GM21723 (cell line): ENCODE results near the gene ITGB8.

Experiments
- ATAC-seq: cut with Tn5 transposase; IDR thresholded peaks from one replicate; pipeline ENCODE4 v1.9.1; 2021; ENCODE audit warnings: mild to moderate bottlenecking, moderate library complexity; ENCODE audit not compliant: unreplicated experiment

ITGB8 gene

DNA sequence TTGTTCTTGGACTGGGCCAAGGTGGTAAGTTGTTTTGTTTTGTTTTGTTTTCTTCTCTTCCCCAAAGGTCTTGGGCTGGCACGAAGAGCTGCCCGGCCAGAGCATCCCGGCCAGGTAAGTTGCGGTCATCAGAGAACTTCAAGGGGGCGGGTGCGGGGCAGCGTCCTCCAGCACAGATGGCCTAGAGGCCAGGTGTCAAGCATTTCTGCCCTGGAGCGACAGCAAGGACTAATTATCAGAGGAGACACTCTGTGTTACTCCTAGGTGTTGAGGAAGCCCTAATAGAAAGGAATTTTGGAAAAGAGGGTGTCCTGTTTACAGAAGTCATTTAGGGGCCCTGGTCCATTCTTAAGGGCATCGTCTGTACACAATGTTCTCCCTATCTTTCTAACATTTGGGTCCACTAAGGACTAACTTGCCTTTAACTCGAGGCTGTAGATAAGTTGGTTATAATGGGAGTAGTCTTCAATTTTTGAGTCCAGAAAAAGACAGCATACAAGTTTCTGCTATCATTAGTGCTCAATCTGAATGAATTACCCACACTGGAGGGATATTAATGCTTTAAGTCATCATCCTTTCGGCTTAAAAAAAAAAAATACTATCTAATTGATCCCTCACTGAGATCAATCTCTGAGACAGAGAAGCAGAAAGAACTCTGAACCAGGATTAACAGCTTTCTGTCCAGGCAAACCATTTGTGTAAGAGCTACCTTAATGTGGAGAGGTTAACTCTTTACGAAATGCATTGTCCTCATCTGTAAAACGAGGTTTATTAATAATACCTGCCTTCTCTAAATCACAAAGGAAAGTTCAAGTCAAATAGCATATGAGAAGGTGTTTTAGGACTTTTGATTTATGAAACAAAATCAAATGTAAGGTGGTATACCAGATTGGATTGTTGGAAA, 1.5 kb downstream of the ITGB8 start:
- no peak for ATAC-seq

DNA sequence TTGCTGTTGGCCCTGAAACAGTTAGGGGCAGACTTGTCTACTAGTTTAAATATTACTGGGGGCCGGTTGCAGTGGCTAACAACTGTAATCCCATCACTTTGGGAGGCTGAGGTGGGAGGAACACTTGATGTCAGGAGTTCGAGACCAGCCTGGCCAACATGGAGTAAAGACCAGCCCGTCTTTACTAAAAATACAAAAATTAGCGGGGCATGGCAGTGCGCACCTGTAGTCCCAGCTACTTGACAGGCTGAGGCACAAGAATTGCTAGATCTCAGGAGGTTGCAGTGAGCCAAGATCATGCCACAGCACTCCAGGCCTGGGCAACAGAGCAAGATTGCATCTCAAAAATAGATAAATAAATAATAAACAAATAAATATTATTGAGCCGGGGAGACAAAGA, 7.6 kb downstream of the ITGB8 start:
- ATAC-seq = no peak

DNA sequence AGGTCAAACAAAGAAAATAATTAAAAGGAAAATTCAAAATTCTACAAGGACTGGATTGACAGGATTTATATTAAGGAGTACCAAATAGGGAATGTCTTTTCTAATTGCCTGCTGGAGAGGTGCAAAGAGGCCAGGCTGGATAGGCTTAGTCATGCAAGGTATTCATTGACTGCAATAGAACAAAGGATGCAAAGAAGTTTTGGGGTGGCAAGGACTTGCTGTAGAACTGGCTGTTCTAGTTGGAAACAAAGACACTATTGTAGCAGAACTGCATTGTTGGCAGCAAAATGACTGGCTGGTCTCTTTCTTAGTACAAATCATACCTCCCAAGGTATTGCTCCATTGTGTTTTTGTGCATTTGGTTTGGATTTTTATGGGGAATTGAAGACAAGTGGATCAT, 10.1 kb downstream of the ITGB8 start:
- no peak for ATAC-seq

DNA sequence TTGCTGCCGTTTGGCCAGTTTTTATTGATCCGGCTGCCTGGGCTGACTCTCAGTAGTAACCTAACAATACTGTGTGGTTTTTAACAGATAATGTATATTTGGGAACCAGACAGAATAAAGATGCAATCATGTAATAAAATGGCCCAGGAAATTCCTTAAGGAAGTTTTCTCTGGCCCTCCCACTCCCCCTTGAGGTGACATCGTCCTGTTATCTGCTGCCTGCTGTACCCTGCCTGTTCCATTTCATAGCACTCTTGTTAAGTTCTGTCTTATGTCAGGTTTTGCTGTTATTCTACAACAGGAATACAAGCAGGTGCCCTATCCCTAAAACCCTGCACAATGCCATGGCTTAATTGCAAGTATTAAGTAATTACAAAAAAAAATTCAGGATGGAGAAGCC, 12.5 kb downstream of the ITGB8 start:
- ATAC-seq = no peak

DNA sequence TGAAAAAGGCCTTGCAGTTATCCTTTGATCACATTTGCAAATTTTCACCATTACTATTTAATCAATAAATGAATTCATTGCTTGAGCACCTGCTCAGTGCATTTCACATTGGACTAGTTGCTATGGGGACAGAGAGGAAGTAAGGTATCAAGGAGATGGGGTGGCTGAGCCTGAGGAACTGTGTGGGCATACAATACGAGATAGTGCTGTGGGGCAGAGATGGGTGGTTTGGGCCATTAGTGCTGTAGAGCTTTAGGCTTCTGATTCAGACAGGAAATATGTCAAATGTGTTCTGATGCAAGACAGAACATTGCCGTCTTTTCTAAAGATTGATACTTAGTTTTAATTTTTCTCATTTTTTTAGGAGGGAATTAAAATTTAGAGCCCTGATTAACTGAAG, 13.2 kb downstream of the ITGB8 start:
- no peak for ATAC-seq

DNA sequence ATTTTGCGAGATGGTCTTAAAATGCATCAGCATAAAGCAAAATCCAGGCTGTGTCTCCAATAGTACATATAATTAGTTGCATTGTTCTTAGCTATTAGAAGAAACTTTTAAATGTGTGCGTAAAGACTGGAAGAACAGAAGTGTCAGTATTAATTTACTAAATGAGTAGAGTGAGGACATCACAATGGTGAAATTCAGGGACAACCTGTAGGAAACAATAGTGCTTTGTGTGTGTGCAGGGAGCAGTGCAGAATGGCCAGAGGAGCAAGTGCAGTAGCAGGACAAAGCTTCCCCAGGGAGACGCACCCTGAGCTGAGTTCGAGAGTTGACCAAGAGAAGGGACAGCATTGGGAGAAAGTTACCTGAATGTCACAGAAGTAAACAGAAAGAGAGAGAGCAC, 13.7 kb downstream of the ITGB8 start:
- no peak for ATAC-seq

DNA sequence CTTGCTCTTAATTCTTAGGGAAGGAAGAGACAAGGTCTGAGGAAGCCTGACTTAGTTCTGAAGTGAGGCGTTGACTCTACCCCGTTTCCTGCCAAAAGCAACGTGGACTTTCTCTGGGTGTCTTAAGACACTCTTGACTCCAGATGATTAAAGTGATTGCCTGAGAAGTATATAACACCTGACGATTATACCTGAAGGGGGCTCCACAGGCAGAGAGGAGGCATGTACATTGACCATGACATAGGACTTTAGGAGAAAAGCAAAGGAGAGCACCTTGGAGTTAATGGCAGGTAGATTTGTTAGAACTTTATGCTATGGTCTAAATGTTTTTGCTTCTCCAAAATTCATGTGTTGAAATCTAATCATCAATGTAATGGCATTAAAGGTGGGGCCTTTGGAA, 15.9 kb downstream of the ITGB8 start:
- no peak for ATAC-seq

- no peak for ATAC-seq
Measured at GRCh38 chr7:20347680-20348079, 17.0 kb downstream of the ITGB8 start.

GRCh38 chr7:20348125-20348807, 17.6 kb downstream of the ITGB8 start:
- ATAC-seq = no peak

DNA sequence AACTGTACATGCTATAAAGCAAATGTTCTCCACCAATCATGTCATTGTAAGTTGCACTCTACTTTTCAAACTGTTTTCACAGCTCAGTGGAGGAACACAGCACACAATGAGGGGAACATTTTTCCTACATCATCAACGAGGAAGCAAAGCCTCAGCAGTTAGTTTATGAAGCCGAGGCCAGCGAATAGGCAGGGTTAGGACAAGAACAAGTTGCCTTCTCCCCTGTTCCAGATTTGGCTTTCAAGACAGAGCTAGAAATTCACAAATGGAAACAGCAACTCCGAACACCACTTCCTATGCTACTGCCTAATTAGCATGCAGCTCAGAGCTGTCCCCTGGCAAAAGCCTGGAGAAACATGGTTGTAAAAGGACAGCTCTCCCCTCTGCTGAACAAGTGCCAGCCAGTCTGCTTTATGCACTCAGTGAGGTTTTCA, 19.8 kb downstream of the ITGB8 start:
- ATAC-seq = no peak

DNA sequence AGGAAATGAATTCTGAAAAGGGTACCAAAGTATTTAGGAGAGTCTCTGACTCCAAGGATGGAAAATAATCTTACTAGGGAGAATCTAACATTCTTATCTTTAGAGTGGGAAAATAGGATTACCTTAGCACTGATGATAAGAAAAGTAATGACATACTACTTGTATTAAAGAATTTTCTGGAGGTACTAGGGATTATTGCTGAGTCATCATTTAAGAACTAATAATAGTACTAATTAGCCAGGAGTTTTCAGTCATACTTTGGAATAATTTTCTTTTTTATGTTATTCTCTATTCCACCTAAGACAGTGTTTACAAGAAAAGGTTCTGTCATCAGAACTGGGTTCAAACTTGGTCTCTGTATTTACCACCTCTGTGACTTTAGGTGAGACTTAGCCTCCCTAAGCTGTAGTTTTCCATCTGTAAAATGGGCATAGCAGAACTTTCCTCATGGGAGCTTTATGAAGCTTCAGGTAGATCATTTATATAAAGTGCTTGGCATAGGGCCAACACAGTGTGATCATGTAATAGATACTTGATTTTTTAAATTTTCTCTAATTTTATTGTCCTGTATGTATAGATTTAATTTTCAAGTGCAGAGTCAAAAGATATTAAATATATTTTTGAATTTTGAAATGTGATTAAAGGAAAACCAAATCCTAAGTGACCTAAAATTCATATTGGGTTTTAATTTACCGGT, 20.4 kb downstream of the ITGB8 start:
- ATAC-seq = no peak

- no peak for ATAC-seq
Measured at GRCh38 chr7:20351901-20352300, 21.2 kb downstream of the ITGB8 start.

- no peak for ATAC-seq
Measured at GRCh38 chr7:20352573-20353306, 22.0 kb downstream of the ITGB8 start.

DNA sequence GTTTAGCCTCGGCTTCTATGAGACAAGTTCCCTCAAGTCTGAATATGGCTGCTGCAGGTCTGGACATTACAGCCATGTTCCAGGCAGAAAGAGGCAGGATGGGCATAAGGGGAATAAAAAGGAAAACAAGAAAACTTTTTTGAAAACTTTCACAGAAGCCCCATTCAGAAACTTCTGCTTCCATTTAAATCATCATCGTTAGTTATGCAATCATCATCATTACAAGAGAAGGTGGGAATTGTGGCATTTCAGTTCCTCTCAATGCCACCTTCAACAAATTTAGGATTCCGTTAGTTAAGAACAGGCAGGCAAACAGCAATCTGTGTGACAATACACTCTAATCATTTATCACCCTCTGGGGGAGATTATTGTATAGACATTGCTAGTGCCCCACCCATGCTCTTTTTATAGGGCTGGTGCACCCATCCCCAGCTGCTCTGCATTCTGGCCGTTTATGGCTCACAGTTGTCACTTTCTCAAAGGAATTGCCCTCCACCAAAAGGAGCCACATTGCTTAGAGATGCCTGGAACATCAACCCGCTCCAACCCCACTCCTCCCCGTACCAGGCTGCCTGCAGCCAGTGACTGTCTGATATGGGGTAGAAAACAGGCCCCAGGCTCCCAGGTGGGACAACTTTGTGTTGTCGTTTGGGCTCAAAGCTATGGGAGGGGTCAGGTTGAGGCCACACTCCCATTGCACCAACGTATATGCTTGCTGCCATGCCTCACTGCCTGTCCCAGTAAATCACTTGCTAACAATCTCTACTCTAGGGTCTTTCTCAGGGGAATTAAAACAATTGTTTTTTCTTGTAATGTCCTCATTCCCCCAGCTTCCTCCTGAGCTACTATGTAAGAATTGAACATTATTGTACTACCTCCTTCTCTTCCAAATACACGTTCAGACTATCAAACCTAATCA, 24.2 kb downstream of the ITGB8 start:
- ATAC-seq = no peak

DNA sequence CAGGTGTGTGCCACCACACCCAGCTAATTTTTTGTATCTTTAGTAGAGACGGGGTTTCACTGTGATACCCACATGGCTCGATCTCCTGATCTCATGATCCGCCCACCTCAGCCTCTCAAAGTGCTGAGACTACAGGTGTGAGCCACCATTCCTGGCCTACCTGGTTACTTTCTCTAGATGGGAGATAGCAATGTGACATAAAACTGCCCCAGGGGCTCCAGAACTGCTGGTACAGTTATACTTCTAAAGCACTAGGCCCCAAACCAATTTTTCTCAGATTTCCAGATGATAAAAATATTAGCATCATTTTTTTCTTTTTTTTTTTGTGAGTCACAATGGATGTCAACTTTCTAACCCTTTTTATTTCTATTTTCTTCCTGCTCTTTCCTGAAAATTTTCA, 27.4 kb downstream of the ITGB8 start:
- ATAC-seq = no peak

- no peak for ATAC-seq
Measured at GRCh38 chr7:20358762-20359282, 28.1 kb downstream of the ITGB8 start.

- ATAC-seq = no peak
Measured at GRCh38 chr7:20359341-20359963, 28.8 kb downstream of the ITGB8 start.

DNA sequence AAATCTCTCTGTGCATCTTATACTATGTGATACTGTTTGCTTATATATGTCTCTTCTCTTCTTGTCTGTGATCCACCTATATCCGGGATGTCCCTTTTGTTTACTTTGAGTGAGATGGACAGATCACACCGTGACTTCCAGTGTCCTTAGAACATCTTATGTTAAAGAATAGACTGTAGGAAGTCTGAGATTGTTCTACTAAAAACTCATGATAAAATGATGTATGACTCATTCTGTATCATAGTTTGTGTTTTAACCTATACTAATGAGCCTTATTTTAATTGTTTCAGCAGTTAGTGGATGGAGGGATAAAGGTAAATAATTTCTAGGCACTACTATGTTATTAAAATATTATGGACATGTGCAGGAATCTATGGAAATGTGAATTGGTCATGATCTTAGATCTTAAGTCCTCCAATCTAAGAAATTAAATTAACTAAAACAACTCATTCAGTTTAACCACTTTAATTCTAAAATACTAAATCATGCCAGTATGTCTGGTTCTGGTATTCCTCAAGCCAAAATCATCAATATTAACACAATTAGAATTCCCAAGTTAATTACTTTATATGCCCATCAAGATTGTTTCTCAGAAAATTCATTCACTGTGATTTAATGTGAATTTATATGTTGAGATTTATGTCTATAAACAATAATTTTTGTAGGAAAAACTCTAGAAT, 32.0 kb downstream of the ITGB8 start:
- no peak for ATAC-seq
